NOMO-1 treated with DMSO at 0.1 percent for 48 hours (cell line): ENCODE results near the gene ECI1.

Experiments used
- DNase-seq: peaks from one replicate; lab custom pipeline; 2025; ENCODE audit not compliant: unreplicated experiment; lab: John Stamatoyannopoulos, UW

ECI1 gene

GRCh38 chr16:2197765-2198164, 53.6 kb downstream of the ECI1 start:
- DNase-seq, result no peak

- DNase-seq, result no peak
Measured at GRCh38 chr16:2196981-2197511, 54.3 kb downstream of the ECI1 start.

- no peak for DNase-seq
Measured at GRCh38 chr16:2196162-2196980, 55.0 kb downstream of the ECI1 start, which contains the start of gene CASKIN1. Gene CASKIN1 (minus strand): TSS chr16:2196605. CDS start chr16:2196432, 173 bp downstream.

GRCh38 chr16:2195322-2196161, 55.8 kb downstream of the ECI1 start:
- DNase-seq, result no peak

GRCh38 chr16:2194852-2195321, 56.5 kb downstream of the ECI1 start:
- DNase-seq, result peak; percentile 67

GRCh38 chr16:2194166-2194834, 57.1 kb downstream of the ECI1 start:
- no peak for DNase-seq

- DNase-seq, result no peak
Measured at GRCh38 chr16:2191446-2191706, 60.0 kb downstream of the ECI1 start.

GRCh38 chr16:2190659-2191445, 60.5 kb downstream of the ECI1 start:
- DNase-seq, result no peak

- no peak for DNase-seq
Measured at GRCh38 chr16:2190002-2190658, 61.3 kb downstream of the ECI1 start.
